Activated CD4-positive, alpha-beta T cell treated with anti-CD3 and anti-CD28 coated beads, Interleukin-2, amount 10 ng/mL, durations not matched to agents 7 days and 5 days (primary cell): ENCODE measurements around the gene EPB42. TPM values are rescaled to one million over a fixed set of nuclear protein-coding genes. Genes with fewer than 3 reads are reported as not detected.

Experiments
- CTCF ChIA-PET: fragments of 350-600 bp; sonication (Branson Sonifier 250); formaldehyde crosslinking; loops from one replicate; lab custom pipeline; 2021; ENCODE audit warnings: antibody characterized with exemption; lab: Charles Lee
- POLR2A ChIA-PET: fragments of 350-600 bp; sonication (Branson Sonifier 250); formaldehyde crosslinking; loops from one replicate; lab custom pipeline; 2021; ENCODE audit warnings: antibody characterized with exemption; lab: Charles Lee
- DNase-seq: peaks from one replicate; pipeline ENCODE4 v3.0.0-alpha.2; 2020
- H3K27ac Mint-ChIP-seq: one replicate; pipeline ENCODE4 v1.8.0; 2021; ENCODE audit warnings: mild to moderate bottlenecking, moderate library complexity, mixed read lengths
- H3K27me3 Mint-ChIP-seq: one replicate; pipeline ENCODE4 v1.8.0; 2021; ENCODE audit warnings: mixed read lengths
- H3K36me3 Mint-ChIP-seq: one replicate; pipeline ENCODE4 v1.8.0; 2021; ENCODE audit warnings: low read depth, mixed read lengths
- H3K4me1 Mint-ChIP-seq: one replicate; pipeline ENCODE4 v1.8.0; 2021; ENCODE audit warnings: mixed read lengths
- H3K4me3 Mint-ChIP-seq: one replicate; pipeline ENCODE4 v1.8.0; 2021; ENCODE audit warnings: mild to moderate bottlenecking, moderate library complexity, mixed read lengths
- H3K9me3 Mint-ChIP-seq: one replicate; pipeline ENCODE4 v1.8.0; 2021; ENCODE audit warnings: mixed read lengths
- total RNA-seq, 2 experiments: library from RNA; stranded (reverse); gene quantifications; one replicate each; pipeline ENCODE4 v1.2.3, GENCODE V29; 2021

The EPB42 gene
- total RNA-seq, 2 experiments from 2014 or later: not detected

DNA sequence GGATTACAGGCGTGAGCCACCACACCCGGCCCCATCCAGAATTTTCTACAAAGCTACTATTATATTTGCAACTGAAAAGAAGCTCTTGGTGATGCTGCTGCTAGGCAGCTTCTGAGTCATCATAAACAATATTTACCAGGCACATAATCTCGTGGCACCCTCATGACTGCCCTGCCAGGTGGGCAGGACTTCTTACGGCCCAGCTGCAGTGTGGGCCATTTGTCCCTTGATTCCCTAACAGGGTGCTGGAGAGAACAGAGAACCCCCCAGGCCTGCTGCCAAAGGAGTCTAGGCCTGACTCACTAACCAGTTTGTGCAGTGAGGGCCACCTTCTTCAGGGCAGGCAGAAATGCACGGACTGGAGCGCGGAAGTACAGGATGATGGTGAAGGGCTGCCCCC lies 4.9 kb downstream of the EPB42 start:
- ChIA-PET CTCF (interaction anchor here (0.7 to 1.9 kb wide), 3 partner anchors 9 to 66 kb away, joined by 3 to 7 read pairs (median 3); no protein-coding TSS in a partner anchor), POLR2A (no interaction called here)
- H3K27me3 Mint-ChIP-seq: peaks cover 5% of the 10 kb centered on the region
- H3K27ac Mint-ChIP-seq: no peak overlapping the region
- H3K4me1 Mint-ChIP-seq: no peaks in the 10 kb centered on the region
- DNase-seq: no peak
- no peaks in the 10 kb centered on the region for H3K9me3 Mint-ChIP-seq
- no peaks in the 10 kb centered on the region for H3K36me3 Mint-ChIP-seq
- H3K4me3 Mint-ChIP-seq: no peak overlapping the region

- no peaks in the 10 kb centered on the region for H3K36me3 Mint-ChIP-seq
- ChIA-PET CTCF (interaction anchor here (1.2 to 2.9 kb wide), 3 partner anchors 11 to 41 kb away, joined by 5 to 18 read pairs (median 5); no protein-coding TSS in a partner anchor), POLR2A (no interaction called here)
- H3K4me1 Mint-ChIP-seq: no peaks in the 10 kb centered on the region
- H3K27me3 Mint-ChIP-seq: peaks cover 1% of the 10 kb centered on the region
- no peak overlapping the region for H3K27ac Mint-ChIP-seq
- DNase-seq: no peak
- no peaks in the 10 kb centered on the region for H3K9me3 Mint-ChIP-seq
- no peak overlapping the region for H3K4me3 Mint-ChIP-seq
These were observed 6.1 kb downstream of the EPB42 start for GRCh38 chr15:43214592-43215295.

- H3K27me3 Mint-ChIP-seq: peaks cover 1% of the 10 kb centered on the region
- H3K4me3 Mint-ChIP-seq: no peak overlapping the region
- ChIA-PET POLR2A (no interaction called here), CTCF (interaction anchor here (1.2 to 2.9 kb wide), 4 partner anchors 10 to 42 kb away, joined by 5 to 18 read pairs (median 6); no protein-coding TSS in a partner anchor)
- no peaks in the 10 kb centered on the region for H3K36me3 Mint-ChIP-seq
- no peak overlapping the region for H3K27ac Mint-ChIP-seq
- H3K4me1 Mint-ChIP-seq: no peaks in the 10 kb centered on the region
- DNase-seq: no peak
- no peaks in the 10 kb centered on the region for H3K9me3 Mint-ChIP-seq
These were observed 6.6 kb downstream of the EPB42 start for GRCh38 chr15:43214169-43214568.

DNA sequence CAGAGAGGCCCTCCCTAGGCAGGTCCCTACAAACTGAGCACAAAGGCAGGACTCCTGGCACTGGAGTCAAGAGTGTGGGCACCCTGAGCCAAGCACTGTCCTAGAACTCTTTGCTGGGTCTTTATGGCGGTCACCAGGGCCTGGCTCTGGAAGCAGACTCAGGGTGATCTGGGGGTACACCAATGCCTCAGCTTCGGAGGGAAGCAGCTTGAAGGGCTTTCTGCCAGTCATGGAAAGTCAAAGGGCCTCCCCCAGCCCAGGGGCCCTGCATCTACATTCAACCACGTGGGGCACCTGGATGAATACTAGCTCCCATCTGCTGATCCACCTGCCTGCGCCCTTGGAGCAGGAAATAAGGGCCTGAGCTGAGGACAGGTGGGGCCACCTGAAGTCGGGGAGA lies 7.4 kb downstream of the EPB42 start:
- Mint-ChIP-seq H3K4me1 (no peaks in the 10 kb centered on the region), H3K36me3 (no peaks in the 10 kb centered on the region), H3K9me3 (no peaks in the 10 kb centered on the region), H3K27ac (no peak overlapping the region), H3K27me3 (peaks cover 1% of the 10 kb centered on the region), H3K4me3 (no peak overlapping the region)
- CTCF ChIA-PET: interaction anchor here (1.6 to 2.9 kb wide), 3 partner anchors 9 to 20 kb away, joined by 5 to 18 read pairs (median 7); no protein-coding TSS in a partner anchor
- no peak for DNase-seq
- POLR2A ChIA-PET: no interaction called here

- CTCF ChIA-PET: interaction anchor here (2.0 to 2.9 kb wide), 2 partner anchors 9 to 13 kb away, joined by 7 to 18 read pairs; no protein-coding TSS in a partner anchor
These were observed 7.9 kb downstream of the EPB42 start for GRCh38 chr15:43212951-43213350.

GRCh38 chr15:43212299-43212698 lies 8.5 kb downstream of the EPB42 start:
- ChIA-PET POLR2A (no interaction called here), CTCF (interaction anchor here (0.6 to 2.9 kb wide), 3 partner anchors 8 to 1107 kb away, joined by 3 to 18 read pairs (median 7); no protein-coding TSS in a partner anchor)
- no peaks in the 10 kb centered on the region for H3K9me3 Mint-ChIP-seq
- no peak for DNase-seq
- H3K4me3 Mint-ChIP-seq: no peak overlapping the region
- H3K4me1 Mint-ChIP-seq: no peaks in the 10 kb centered on the region
- no peaks in the 10 kb centered on the region for H3K27me3 Mint-ChIP-seq
- no peak overlapping the region for H3K27ac Mint-ChIP-seq
- H3K36me3 Mint-ChIP-seq: no peaks in the 10 kb centered on the region

More at GRCh38 chr15:43212951-43213350, 7.9 kb downstream of the EPB42 start:
- H3K36me3 Mint-ChIP-seq: no peaks in the 10 kb centered on the region
- H3K9me3 Mint-ChIP-seq: no peaks in the 10 kb centered on the region
- H3K4me1 Mint-ChIP-seq: no peaks in the 10 kb centered on the region
- H3K27me3 Mint-ChIP-seq: no peaks in the 10 kb centered on the region
- POLR2A ChIA-PET: no interaction called here
- DNase-seq: no peak
- H3K27ac Mint-ChIP-seq: no peak overlapping the region
- H3K4me3 Mint-ChIP-seq: no peak overlapping the region

DNA sequence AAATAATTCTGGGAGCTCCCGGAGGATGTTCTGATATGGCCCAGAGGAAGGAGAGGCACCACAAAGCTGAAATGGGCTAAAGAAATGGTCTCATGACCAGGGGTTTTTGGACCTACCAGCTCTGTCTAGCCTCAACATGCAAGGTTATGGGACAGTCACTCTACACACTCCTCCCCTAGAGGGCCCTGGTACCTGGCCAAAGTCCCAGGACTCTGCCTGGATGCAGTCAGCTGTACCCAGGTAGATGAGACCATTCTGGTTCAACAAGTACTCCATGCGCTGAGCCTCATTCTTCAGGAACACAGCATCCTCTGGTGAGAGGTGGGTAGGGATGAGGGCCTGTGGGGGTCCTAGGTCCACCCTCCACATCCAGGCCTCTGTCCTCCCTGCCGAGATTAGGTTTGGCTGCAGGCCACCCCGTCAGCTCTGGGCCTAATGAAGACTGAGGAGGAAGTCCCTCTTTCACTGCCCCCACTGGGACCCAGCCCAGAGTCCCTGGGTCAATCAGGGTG lies 9.5 kb downstream of the EPB42 start:
- Mint-ChIP-seq H3K9me3 (no peaks in the 10 kb centered on the region), H3K36me3 (no peaks in the 10 kb centered on the region), H3K27me3 (no peaks in the 10 kb centered on the region), H3K4me3 (no peak overlapping the region), H3K4me1 (no peaks in the 10 kb centered on the region), H3K27ac (no peak overlapping the region)
- no peak for DNase-seq
- ChIA-PET CTCF (interaction anchor here (0.6 to 1.3 kb wide), 3 partner anchors 18 to 136 kb away, joined by 3 read pairs; no protein-coding TSS in a partner anchor), POLR2A (no interaction called here)

DNA sequence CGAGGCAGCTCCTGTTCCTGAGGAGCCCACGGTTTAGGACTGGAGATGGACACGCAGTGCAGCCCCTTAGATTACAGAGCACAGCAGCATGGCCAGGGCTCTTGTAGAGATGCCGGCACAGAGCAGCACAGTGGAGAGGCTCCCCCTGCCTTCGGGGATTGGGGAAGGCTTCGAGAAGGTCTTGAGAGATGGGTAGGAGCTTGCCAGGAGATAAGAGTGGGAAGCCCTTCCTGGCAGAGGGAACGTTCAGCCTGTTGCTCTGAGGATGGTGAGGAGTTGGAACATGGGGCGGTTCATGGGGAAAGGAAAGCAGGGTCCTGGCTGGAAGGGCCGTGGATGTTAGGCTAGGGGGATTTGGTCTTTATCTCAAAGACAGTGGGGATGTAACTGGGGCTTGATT lies 10.0 kb downstream of the EPB42 start:
- POLR2A ChIA-PET: no interaction called here
- Mint-ChIP-seq H3K27me3 (peaks cover 2% of the 10 kb centered on the region), H3K9me3 (no peaks in the 10 kb centered on the region), H3K27ac (no peak overlapping the region), H3K4me3 (no peak overlapping the region), H3K36me3 (no peaks in the 10 kb centered on the region), H3K4me1 (no peaks in the 10 kb centered on the region)
- DNase-seq: no peak
- CTCF ChIA-PET: interaction anchor here (0.6 to 1.3 kb wide), 3 partner anchors 18 to 136 kb away, joined by 3 read pairs; no protein-coding TSS in a partner anchor

GRCh38 chr15:43210172-43210745 lies 10.6 kb downstream of the EPB42 start:
- POLR2A ChIA-PET: no interaction called here
- CTCF ChIA-PET: interaction anchor here (1.3 kb wide), 2 partner anchors 19 to 137 kb away, joined by 3 read pairs; no protein-coding TSS in a partner anchor

GRCh38 chr15:43209059-43209824 lies 11.6 kb downstream of the EPB42 start:
- H3K27ac Mint-ChIP-seq: no peak overlapping the region

More at GRCh38 chr15:43210172-43210745, 10.6 kb downstream of the EPB42 start:
- Mint-ChIP-seq H3K27me3 (peaks cover 3% of the 10 kb centered on the region), H3K9me3 (no peaks in the 10 kb centered on the region), H3K27ac (no peak overlapping the region), H3K4me1 (no peaks in the 10 kb centered on the region), H3K4me3 (no peak overlapping the region), H3K36me3 (no peaks in the 10 kb centered on the region)
- no peak for DNase-seq

GRCh38 chr15:43208052-43209002 lies 12.5 kb downstream of the EPB42 start:
- Mint-ChIP-seq H3K9me3 (no peaks in the 10 kb centered on the region), H3K36me3 (no peaks in the 10 kb centered on the region), H3K27me3 (peaks cover 3% of the 10 kb centered on the region), H3K4me1 (peaks cover 1% of the 10 kb centered on the region), H3K4me3 (no peak overlapping the region), H3K27ac (no peak overlapping the region)
- POLR2A ChIA-PET: no interaction called here
- DNase-seq: no peak
- CTCF ChIA-PET: interaction anchor here (0.8 kb wide), 2 partner anchors 8 to 77 kb away, joined by 4 read pairs; no protein-coding TSS in a partner anchor

More at GRCh38 chr15:43209059-43209824, 11.6 kb downstream of the EPB42 start:
- Mint-ChIP-seq H3K9me3 (no peaks in the 10 kb centered on the region), H3K4me1 (peaks cover under 1% of the 10 kb centered on the region), H3K27me3 (peaks cover 3% of the 10 kb centered on the region), H3K36me3 (no peaks in the 10 kb centered on the region), H3K4me3 (no peak overlapping the region)
- CTCF ChIA-PET: no interaction called here
- POLR2A ChIA-PET: no interaction called here
- no peak for DNase-seq
